ENCODE measurements around the gene LIPJ. TPM values are rescaled to one million over a fixed set of nuclear protein-coding genes. Genes with fewer than 3 reads are reported as not detected.

Gene LIPJ
- total and polyA plus RNA-seq, 2 donors (not counting 1 experiment from before 2014, with no cell fraction given) = under 0.01 TPM; not detected in 1

GRCh38 chr10:88583584-88583957 lies 3.0 kb upstream of the LIPJ start:
- Histone ChIP-seq H3K36me3 (ENCODE audit: control insufficient read depth, insufficient read depth, low read length) (no peaks in the 10 kb centered on the region), H3K27me3 (ENCODE audit: control insufficient read depth, insufficient read depth, low read length) (no peaks in the 10 kb centered on the region), H3K79me2 (ENCODE audit: control insufficient read depth, insufficient read depth, low read length) (no peaks in the 10 kb centered on the region), H3K4me3 (replicated peaks in 1 of 4; ENCODE audit: control extremely low read depth in 1 of 4, insufficient read depth in 1 of 4, low read depth in 3 of 4, low read length in 4 of 4) (peak overlapping the region; percentile 62 to 66 (median 64)), H2AFZ (ENCODE audit: low read length) (peak overlapping the region; percentile 98), H3K9ac (ENCODE audit: insufficient read depth, low read length) (peak overlapping the region; percentile 79), H4K20me1 (ENCODE audit: control insufficient read depth, extremely low read depth, insufficient read depth, low read length) (no peaks in the 10 kb centered on the region), H3K27ac (ENCODE audit: insufficient read depth, low read length) (peak overlapping the region; percentile 77), H3K9me3 (ENCODE audit: control insufficient read depth, insufficient read depth, low read depth, low read length) (no peaks in the 10 kb centered on the region), H3K4me2 (ENCODE audit: extremely low read depth, insufficient read depth, low read length) (peak overlapping the region; percentile 94), H3K4me1 (ENCODE audit: control insufficient read depth, extremely low read depth, insufficient read depth, low read length) (no peaks in the 10 kb centered on the region)
- no peak for DNase-seq (ENCODE audit: low read depth in 2 of 2)
- TF ChIP-seq CTCF (conservative IDR thresholded peaks at IDR 0.05 in 1 of 2, IDR thresholded peaks at IDR 0.05 in 1 of 2; ENCODE audit: low read depth in 1 of 2, low read length in 2 of 2) (no peak), EZH2 (IDR thresholded peaks at IDR 0.05; ENCODE audit: low read length, missing control alignments) (no peak)

- Histone ChIP-seq H3K4me2 (ENCODE audit: extremely low read depth, insufficient read depth, low read length) (no peak overlapping the region), H3K4me3 (replicated peaks in 1 of 4; ENCODE audit: control extremely low read depth in 1 of 4, insufficient read depth in 1 of 4, low read depth in 3 of 4, low read length in 4 of 4) (no peak overlapping the region), H3K79me2 (ENCODE audit: control insufficient read depth, insufficient read depth, low read length) (no peaks in the 10 kb centered on the region), H3K36me3 (ENCODE audit: control insufficient read depth, insufficient read depth, low read length) (no peaks in the 10 kb centered on the region), H3K9me3 (ENCODE audit: control insufficient read depth, insufficient read depth, low read depth, low read length) (no peaks in the 10 kb centered on the region), H3K4me1 (ENCODE audit: control insufficient read depth, extremely low read depth, insufficient read depth, low read length) (no peaks in the 10 kb centered on the region), H3K27ac (ENCODE audit: insufficient read depth, low read length) (no peak overlapping the region), H4K20me1 (ENCODE audit: control insufficient read depth, extremely low read depth, insufficient read depth, low read length) (no peaks in the 10 kb centered on the region), H2AFZ (ENCODE audit: low read length) (no peak overlapping the region), H3K27me3 (ENCODE audit: control insufficient read depth, insufficient read depth, low read length) (no peaks in the 10 kb centered on the region), H3K9ac (ENCODE audit: insufficient read depth, low read length) (no peak overlapping the region)
- DNase-seq (ENCODE audit: low read depth in 2 of 2) = no peak
- TF ChIP-seq CTCF (conservative IDR thresholded peaks at IDR 0.05 in 1 of 2, IDR thresholded peaks at IDR 0.05 in 1 of 2; ENCODE audit: low read depth in 1 of 2, low read length in 2 of 2) (no peak), EZH2 (IDR thresholded peaks at IDR 0.05; ENCODE audit: low read length, missing control alignments) (no peak)
Observed at GRCh38 chr10:88592381-88592780, 5.8 kb downstream of the LIPJ start.

- no peak for TF ChIP-seq CTCF (conservative IDR thresholded peaks at IDR 0.05 in 1 of 2, IDR thresholded peaks at IDR 0.05 in 1 of 2; ENCODE audit: low read depth in 1 of 2, low read length in 2 of 2)
- no peak for TF ChIP-seq EZH2 (IDR thresholded peaks at IDR 0.05; ENCODE audit: low read length, missing control alignments)
- no peak overlapping the region for H3K9ac ChIP-seq (ENCODE audit: insufficient read depth, low read length)
- H3K9me3 ChIP-seq (ENCODE audit: control insufficient read depth, insufficient read depth, low read depth, low read length) = no peaks in the 10 kb centered on the region
- no peak overlapping the region for H3K4me3 ChIP-seq (replicated peaks in 1 of 4; ENCODE audit: control extremely low read depth in 1 of 4, insufficient read depth in 1 of 4, low read depth in 3 of 4, low read length in 4 of 4)
- H2AFZ ChIP-seq (ENCODE audit: low read length) = no peak overlapping the region
- H4K20me1 ChIP-seq (ENCODE audit: control insufficient read depth, extremely low read depth, insufficient read depth, low read length) = no peaks in the 10 kb centered on the region
- H3K4me1 ChIP-seq (ENCODE audit: control insufficient read depth, extremely low read depth, insufficient read depth, low read length) = no peaks in the 10 kb centered on the region
- H3K27me3 ChIP-seq (ENCODE audit: control insufficient read depth, insufficient read depth, low read length) = no peaks in the 10 kb centered on the region
- no peak overlapping the region for H3K27ac ChIP-seq (ENCODE audit: insufficient read depth, low read length)
- no peaks in the 10 kb centered on the region for H3K36me3 ChIP-seq (ENCODE audit: control insufficient read depth, insufficient read depth, low read length)
- H3K79me2 ChIP-seq (ENCODE audit: control insufficient read depth, insufficient read depth, low read length) = no peaks in the 10 kb centered on the region
- no peak for DNase-seq (ENCODE audit: low read depth in 2 of 2)
- no peak overlapping the region for H3K4me2 ChIP-seq (ENCODE audit: extremely low read depth, insufficient read depth, low read length)
Observed at GRCh38 chr10:88592906-88593305, 6.3 kb downstream of the LIPJ start.
